MCF 10A (cell line): ENCODE results near the gene LRATD1. TPM values are rescaled to one million over a fixed set of nuclear protein-coding genes. Genes with fewer than 3 reads are reported as not detected.

Experiments used
- BruUV-seq: library from RNA; stranded (reverse); fragments of 400-500 nt; replicated peaks from 2 replicates; lab custom pipeline; 2021; lab: Mats Ljungman, UMichigan
- CTCF ChIA-PET: fragments of 300-600 bp; sonication (Branson Sonifier 250); formaldehyde crosslinking; extraction: SDS; loops from one replicate; lab custom pipeline; 2021; ENCODE audit warnings: antibody characterized with exemption, inconsistent platforms; lab: Yijun Ruan, JAX
- POLR2A ChIA-PET: fragments of 300-600, 350-650 bp; sonication (Branson Sonifier 250); formaldehyde crosslinking; extraction: SDS; loops from one replicate; lab custom pipeline; 2020; ENCODE audit warnings: antibody characterized with exemption, inconsistent platforms; lab: Yijun Ruan, JAX
- DNase-seq: peaks from one replicate; pipeline ENCODE4 v3.0.0-alpha.2; 2018; ENCODE audit not compliant: unreplicated experiment
- H3K27ac Mint-ChIP-seq: one replicate; pipeline ENCODE4 v1.8.0; 2022; ENCODE audit warnings: mild to moderate bottlenecking, low read depth, mixed read lengths; ENCODE audit not compliant: unreplicated experiment
- H3K27me3 Mint-ChIP-seq: one replicate; pipeline ENCODE4 v1.8.0; 2022; ENCODE audit warnings: mixed read lengths; ENCODE audit not compliant: insufficient read depth, unreplicated experiment
- H3K36me3 Mint-ChIP-seq: one replicate; pipeline ENCODE4 v1.8.0; 2022; ENCODE audit warnings: mild to moderate bottlenecking, moderate library complexity, mixed read lengths; ENCODE audit not compliant: insufficient read depth, unreplicated experiment
- H3K4me1 Mint-ChIP-seq: one replicate; pipeline ENCODE4 v1.8.0; 2022; ENCODE audit warnings: mixed read lengths; ENCODE audit not compliant: insufficient read depth, unreplicated experiment
- H3K4me3 Mint-ChIP-seq: one replicate; pipeline ENCODE4 v1.8.0; 2022; ENCODE audit warnings: mild to moderate bottlenecking, moderate library complexity, mixed read lengths; ENCODE audit not compliant: unreplicated experiment
- H3K9me3 Mint-ChIP-seq: one replicate; pipeline ENCODE4 v1.8.0; 2022; ENCODE audit warnings: mixed read lengths; ENCODE audit not compliant: unreplicated experiment
- CTCF ChIP-seq: fragments of 200-600 bp; IDR thresholded peaks from one replicate; pipeline ENCODE4 v1.8.0; 2022; ENCODE audit warnings: antibody characterized with exemption, mild to moderate bottlenecking; ENCODE audit not compliant: unreplicated experiment
- intact Hi-C: fragments of 100-400 bp; cut with micrococcal nuclease; formaldehyde crosslinking; loops from 2 replicates; pipeline ENCODE4 v1.14.1; 2022
- total RNA-seq: library from RNA; stranded (reverse); gene quantifications from 2 replicates; pipeline ENCODE4 v1.2.3, GENCODE V29; 2022

Gene LRATD1
- total RNA-seq, 1 experiment from 2014 or later: 2.2 TPM

DNA sequence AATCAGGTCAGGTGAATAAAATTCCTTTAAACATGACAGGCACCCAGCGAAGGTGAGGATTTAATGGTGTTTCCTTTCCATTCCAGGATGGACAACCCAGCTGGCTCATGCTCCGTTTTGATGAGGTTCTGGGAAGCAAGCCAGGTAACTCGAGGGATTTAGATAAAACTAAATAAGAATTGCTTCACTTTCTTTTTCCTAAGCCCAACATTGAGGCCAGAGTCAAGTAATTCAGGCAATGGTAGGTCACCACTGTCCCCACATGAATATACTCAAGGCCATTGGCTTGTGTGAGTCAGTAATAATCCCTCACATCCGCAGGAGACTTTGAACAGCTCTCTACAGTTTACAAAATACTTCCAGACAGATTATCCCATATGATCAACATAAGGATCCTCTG is 16.2 kb upstream of the LRATD1 start:
- POLR2A ChIA-PET: no interaction called here
- no peak for TF ChIP-seq CTCF
- H3K36me3 Mint-ChIP-seq: no peaks in the 10 kb centered on the region
- no peaks in the 10 kb centered on the region for H3K27me3 Mint-ChIP-seq
- intact Hi-C loops: no loop called here
- BruUV-seq: no TSS peak
- H3K4me3 Mint-ChIP-seq: no peak overlapping the region
- peaks cover 4% of the 10 kb centered on the region for H3K4me1 Mint-ChIP-seq
- H3K9me3 Mint-ChIP-seq: no peaks in the 10 kb centered on the region
- DNase-seq: peak; percentile 23
- CTCF ChIA-PET: interaction anchor here (0.8 kb wide), 1 partner anchor 640 kb away, joined by 3 read pairs; no protein-coding TSS in a partner anchor
- H3K27ac Mint-ChIP-seq: no peak overlapping the region

DNA sequence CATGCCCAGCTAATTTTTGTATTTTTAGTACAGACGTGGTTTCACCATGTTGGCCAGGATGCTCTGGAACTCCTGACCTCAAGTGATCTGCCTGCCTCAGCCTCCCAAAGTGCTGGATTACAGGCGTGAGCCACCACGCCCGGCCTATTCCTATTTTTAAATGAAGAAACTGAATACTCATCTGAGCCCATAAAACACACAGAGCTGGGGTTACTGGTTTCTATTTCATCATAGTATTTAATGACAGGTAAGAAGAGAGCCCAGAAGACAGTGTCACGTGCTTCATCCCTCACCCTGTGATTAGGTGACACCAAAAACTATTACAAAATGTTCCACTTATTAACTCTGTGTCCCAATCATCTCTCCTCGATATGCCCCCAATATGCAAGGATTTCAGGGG is 15.6 kb upstream of the LRATD1 start:
- BruUV-seq: no TSS peak
- no peak for TF ChIP-seq CTCF
- CTCF ChIA-PET: interaction anchor here (0.7 kb wide), 1 partner anchor 929 kb away, joined by 3 read pairs; no protein-coding TSS in a partner anchor
- no peaks in the 10 kb centered on the region for H3K27me3 Mint-ChIP-seq
- POLR2A ChIA-PET: no interaction called here
- H3K9me3 Mint-ChIP-seq: no peaks in the 10 kb centered on the region
- intact Hi-C loops: no loop called here
- H3K4me3 Mint-ChIP-seq: no peak overlapping the region
- peaks cover 6% of the 10 kb centered on the region for H3K4me1 Mint-ChIP-seq
- H3K27ac Mint-ChIP-seq: no peak overlapping the region
- DNase-seq: no peak
- H3K36me3 Mint-ChIP-seq: no peaks in the 10 kb centered on the region

- no peak overlapping the region for H3K27ac Mint-ChIP-seq
- ChIA-PET POLR2A (no interaction called here), CTCF (interaction anchor here (1.2 to 1.6 kb wide), 2 partner anchors 9 to 15 kb away, joined by 3 to 7 read pairs; no protein-coding TSS in a partner anchor)
- TF ChIP-seq CTCF: no peak
- no TSS peak for BruUV-seq
- H3K36me3 Mint-ChIP-seq: no peaks in the 10 kb centered on the region
- no peak overlapping the region for H3K4me3 Mint-ChIP-seq
- no peaks in the 10 kb centered on the region for H3K9me3 Mint-ChIP-seq
- H3K27me3 Mint-ChIP-seq: no peaks in the 10 kb centered on the region
- intact Hi-C loops: no loop called here
- DNase-seq: no peak
- peaks cover 6% of the 10 kb centered on the region for H3K4me1 Mint-ChIP-seq
Observed at GRCh38 chr2:14619441-14619840, 13.1 kb upstream of the LRATD1 start.

- H3K36me3 Mint-ChIP-seq: no peaks in the 10 kb centered on the region
- ChIA-PET CTCF (interaction anchor here (0.5 to 2.2 kb wide), 5 partner anchors 14 to 959 kb away, joined by 3 to 14 read pairs (median 4); no protein-coding TSS in a partner anchor), POLR2A (interaction anchor here (0.6 to 1.0 kb wide), 4 partner anchors 14 to 1098 kb away, joined by 3 to 4 read pairs (median 3); partner anchors contain the start of gene NBAS)
- peak; percentile 43 for DNase-seq
- no peaks in the 10 kb centered on the region for H3K9me3 Mint-ChIP-seq
- H3K4me3 Mint-ChIP-seq: no peak overlapping the region
- peaks cover 6% of the 10 kb centered on the region for H3K4me1 Mint-ChIP-seq
- no peak for TF ChIP-seq CTCF
- H3K27ac Mint-ChIP-seq: peak overlapping the region; percentile 8
- intact Hi-C loops: no loop called here
- no TSS peak for BruUV-seq
- H3K27me3 Mint-ChIP-seq: no peaks in the 10 kb centered on the region
Observed at GRCh38 chr2:14621114-14621513, 11.4 kb upstream of the LRATD1 start.
